ENCODE measurements around the gene RNASE4.

GRCh38 chr14:20659336-20659735 lies 25.0 kb upstream of the RNASE4 start:
- TF ChIP-seq CTCF (IDR thresholded peaks at IDR 0.05), result no peak
- no peak for TF ChIP-seq POLR2A (IDR thresholded peaks at IDR 0.05; ENCODE audit: low read depth)
- no peak for TF ChIP-seq POLR2AphosphoS5 (IDR thresholded peaks at IDR 0.05)
- TF ChIP-seq EP300 (IDR thresholded peaks at IDR 0.05), result no peak

Data from esophagus muscularis mucosa (tissue), 4 donors.